ENCODE measurements around the gene NIPA2.

NIPA2 gene

DNA sequence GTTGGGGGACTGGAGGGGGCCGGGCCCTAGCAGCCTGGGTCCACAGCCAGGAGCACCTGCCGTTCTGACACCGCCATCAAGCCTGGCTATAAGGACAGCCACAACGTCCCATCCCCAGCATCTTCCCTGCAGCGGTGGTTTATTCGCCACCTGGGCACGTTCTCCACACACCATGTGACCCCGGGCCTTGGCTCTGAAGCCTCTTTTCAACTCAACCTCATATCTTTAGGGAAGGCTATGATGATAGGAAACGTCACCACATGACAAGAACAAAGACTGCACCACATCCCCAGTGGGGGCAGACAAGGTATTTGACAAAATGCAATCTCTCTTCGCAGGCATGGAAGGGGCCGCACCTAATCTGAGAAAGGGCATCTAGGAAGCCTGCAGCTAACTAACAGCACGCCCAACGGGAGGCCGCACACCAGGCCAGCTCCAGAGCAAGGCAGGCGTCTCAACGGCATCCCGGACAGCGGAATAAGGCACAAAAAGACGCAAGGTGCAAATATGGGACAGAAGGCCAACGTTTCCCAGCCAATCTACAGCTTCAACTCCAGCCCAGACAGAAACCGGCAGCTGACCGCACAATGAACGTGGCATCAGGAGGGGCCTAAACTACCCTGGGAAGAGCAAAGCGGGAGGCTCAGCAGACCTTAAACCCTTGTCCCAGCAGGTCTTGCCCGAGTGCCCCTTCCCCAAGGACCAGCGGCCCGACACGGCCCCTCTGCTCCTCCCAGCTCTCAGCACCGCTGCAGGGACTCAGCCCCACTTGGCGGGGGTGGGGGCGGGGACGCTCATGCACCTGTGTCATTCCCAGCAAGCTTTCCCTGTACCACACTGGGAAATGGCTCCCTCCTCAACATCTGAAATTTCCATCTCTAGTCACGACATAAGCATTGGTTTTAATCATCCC, 41.9 kb downstream of the NIPA2 start:
- DNase-seq = no peak

DNA sequence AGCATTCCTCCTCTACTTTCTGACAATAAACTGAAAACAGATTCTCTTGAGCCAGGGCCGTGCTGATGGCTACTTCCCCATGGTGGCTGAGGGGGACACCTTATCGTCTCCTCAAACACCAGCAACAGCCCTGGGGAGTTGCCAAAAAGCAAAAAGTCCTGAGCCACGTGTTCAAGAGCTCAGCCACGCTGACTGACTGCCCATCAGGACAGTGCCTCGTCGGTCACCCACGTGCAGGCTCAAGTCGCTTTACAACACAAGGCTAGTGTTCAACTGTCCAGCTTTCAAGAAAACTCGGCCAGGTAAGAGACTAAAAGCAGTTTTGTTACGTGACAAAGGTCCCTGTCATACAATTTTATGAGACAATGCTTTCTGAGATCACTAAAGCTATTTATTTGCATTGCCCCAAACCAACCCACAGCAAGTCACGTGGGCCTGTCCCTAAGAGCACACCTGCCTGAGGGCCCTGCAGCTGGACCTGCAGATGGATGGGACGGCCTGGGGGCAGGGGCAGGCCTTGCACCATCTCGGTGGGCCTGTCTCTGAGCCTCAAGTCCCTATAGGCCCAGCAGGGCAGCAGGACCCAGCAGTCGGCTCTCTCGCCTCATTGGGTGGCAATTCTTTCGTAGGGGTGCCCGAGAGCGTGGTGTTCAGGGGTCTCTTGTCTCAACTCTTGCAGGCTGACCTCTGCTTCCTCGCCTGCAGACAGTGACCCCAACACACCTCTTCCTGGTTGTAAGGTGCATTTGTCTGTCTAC, 42.7 kb downstream of the NIPA2 start:
- no peak for DNase-seq

DNA sequence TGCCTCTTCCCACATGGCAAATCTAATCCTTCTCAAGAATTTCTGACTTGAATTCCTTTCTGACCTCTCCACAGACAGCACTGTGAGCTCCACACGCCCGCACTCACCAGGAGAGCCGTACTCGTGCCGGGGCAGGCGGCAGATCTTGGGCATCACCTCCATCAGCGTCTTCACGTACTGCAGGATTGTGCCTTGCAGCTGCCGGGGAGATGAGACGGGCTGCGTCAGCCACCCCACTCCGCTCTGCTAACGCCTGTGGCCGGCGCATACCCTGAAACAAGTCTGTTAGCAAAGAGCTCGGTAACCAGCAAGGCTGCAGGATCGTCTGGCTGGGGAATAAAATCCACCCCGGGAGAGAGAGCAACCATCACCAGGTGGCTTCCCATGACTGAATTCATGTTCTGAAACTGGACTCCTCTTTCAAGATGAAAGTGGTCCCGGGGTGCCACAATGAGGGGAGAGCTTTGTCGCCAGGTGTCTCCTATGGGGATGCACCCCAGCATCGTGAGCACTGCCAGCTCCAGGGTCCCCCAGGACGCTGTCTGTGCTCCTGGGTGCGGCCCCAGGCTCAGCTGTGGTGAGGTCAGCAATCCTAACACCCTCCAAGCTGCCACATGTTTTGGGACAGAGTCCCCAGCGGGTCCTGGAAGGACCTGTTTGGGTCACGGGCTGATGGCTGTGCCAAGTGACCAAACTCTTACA, 43.4 kb downstream of the NIPA2 start:
- no peak for DNase-seq

DNA sequence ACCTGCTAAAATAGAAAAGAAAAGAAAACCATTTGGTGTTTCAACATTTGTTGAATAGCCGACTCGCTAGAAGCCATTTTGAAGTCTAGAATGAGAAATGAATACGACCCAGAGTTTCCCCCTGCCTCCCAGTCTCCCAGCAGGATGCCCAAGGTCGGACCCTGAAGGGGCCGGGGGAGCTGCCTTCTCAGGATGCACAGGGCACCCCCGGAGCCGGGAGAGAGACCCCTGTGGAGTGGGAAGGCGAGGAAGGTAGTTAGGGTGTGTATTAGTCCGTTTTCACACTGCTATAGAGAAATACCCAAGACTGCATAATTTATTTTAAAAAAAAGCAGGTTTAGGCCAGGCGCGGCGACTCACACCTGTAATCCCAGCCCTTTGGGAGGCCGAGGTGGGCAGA, 44.7 kb downstream of the NIPA2 start:
- DNase-seq = no peak

DNA sequence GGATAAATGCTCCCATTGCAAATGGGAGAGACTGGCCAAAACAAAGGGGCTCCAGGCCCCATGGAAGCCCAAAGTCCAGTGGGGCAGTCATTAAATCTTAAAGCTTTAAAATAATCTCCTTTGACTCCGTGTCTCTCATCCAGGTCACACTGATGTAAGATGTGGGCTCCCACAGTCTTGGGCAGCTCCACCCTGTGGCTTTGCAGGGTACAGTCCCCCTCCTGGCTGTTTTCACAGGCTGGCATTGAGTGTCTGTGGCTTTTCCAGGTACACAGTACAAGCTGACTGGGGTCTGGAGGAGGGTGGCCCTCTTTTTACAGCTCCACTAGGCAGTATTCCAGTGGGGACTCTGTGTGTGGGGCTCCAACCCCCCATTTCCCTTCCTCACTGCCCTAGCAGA, 45.9 kb downstream of the NIPA2 start:
- DNase-seq = no peak

DNA sequence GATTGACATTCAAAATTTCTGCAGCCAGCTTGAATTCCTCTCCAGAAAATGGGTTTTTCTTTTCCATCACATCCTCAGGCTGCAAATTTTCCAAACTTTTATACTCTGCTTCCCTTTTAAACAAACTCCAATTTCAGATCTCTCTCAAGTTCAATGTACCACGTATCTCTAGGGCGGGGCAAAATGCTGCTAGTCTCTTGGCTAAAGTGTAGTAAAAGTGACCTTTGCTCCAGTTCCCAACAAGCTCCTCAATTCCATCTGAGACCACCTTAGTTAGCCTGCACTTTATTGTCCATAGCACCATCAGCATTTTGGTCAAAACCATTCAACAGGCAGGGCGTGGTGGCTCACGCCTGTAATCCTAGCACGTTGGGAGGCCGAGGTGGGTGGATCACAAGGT, 46.7 kb downstream of the NIPA2 start:
- DNase-seq = no peak

DNA sequence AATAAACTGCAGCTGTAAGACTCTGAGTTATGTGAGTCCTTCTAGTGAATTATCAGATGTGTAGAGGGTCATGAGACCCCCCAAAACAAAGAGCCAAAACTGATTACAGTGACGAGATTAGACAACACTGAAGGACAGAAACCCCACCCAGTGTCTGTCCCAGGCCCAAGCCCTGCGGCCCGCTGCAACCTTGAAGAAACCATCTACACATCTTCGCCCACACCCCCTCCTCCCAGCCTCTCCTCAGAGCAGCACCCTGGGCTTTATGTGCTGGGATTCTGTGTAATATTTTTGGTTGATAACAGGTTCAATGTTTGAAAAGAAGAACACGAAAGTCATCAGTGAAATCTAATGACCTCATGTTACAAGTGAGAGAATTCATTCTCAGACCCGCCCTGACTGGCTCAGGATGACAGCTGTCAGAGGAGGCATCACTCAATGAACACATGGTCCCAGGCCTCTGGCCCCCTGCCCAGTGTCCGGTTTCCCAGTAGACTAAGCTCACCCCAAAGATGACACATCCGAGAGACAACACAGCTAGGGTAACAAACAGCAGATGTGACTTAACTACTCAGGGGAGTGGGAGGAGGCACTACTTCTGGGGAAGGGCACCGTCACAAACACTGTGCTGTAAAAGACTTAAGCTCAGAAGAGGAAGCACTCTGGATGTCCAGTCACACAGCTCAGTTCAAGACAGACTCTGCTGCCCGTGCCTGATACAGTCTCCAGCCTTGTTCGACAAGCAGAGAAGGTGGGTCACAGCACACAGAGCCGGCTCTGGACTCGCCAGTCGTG, 48.9 kb downstream of the NIPA2 start:
- no peak for DNase-seq

DNA sequence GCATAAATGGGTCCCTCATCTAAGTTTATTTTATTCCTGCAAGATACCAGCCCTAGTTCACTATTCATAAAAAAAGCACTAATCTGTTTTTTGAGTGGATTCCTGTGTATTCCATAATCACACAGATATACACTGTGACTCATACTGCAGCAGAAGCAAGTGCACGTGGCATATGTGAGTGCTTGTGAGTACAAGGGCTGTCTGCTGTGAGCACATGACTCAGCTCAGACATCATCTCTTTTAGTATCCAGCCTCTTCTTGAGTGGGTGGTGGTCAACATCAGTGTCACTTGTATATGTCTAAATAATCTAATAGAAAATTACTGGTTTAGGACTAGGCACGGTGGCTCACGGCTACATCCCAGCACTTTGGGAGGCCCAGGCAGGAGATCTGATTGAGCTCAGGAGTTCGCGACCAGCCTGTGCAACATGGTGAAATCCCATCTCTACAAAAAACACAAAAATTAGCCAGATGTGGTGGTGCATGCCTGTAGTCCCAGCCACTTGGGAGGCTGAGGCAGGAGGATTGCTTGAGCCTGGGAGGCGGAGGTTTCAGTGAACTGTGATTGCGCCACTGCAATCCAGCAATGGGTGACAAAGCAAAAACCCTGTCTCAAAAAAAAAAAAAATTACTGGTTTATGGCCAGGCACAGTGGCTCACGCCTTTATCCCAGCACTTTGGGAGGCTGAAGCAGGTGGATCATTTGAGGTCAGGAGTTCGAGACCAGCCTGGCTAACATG, 49.8 kb downstream of the NIPA2 start:
- DNase-seq = no peak

DNA sequence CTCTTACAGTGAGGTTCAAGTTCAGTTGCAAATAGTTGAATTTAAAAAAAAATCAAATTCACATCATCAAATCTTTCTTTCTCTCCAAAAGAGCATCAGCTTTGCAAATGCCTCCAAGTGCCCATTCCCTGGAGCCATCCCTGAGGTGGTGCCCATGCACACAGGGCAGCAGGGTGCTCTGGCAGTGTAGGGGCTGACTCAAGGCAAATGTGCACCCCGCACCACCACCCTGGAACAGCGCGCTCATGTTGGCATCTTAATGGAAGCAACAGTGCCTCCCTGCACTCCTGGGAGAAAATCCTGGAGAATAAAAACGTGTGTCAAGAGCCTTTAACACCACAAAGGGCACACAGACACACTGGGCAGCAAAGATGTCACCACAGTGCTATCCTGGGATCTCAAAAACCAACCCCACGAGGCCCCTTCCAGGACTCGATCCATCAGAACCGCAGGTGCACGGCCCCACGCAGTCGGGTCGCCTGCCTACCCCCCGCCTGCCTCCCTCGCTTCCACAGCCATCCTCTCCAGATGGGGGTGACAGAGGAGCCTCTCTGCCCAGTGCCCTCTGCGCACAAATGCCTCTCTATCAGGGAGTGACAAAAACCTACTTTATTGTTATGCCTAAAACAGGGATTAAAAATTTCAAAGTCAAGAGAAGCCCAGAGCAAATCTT, 50.8 kb downstream of the NIPA2 start:
- no peak for DNase-seq

DNA sequence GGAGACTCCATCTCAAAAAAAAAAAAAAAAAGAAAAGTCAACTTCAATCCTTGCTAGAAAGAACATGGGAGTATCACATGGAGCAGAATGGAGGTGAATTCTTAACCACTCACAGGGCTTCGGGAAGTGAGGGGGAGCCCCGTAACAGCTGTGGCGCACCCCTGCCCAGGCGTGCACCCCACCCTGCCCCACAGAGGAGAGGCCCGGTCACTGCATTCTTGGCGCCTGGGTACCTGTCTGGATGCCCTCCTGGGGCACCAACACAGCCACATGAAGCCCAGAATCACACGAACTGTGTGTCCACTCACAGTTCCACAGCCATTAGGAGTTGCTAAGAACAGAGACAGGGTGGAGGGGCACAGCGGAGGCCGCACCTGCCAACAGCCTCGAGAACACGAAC, 51.8 kb downstream of the NIPA2 start:
- DNase-seq = no peak

DNA sequence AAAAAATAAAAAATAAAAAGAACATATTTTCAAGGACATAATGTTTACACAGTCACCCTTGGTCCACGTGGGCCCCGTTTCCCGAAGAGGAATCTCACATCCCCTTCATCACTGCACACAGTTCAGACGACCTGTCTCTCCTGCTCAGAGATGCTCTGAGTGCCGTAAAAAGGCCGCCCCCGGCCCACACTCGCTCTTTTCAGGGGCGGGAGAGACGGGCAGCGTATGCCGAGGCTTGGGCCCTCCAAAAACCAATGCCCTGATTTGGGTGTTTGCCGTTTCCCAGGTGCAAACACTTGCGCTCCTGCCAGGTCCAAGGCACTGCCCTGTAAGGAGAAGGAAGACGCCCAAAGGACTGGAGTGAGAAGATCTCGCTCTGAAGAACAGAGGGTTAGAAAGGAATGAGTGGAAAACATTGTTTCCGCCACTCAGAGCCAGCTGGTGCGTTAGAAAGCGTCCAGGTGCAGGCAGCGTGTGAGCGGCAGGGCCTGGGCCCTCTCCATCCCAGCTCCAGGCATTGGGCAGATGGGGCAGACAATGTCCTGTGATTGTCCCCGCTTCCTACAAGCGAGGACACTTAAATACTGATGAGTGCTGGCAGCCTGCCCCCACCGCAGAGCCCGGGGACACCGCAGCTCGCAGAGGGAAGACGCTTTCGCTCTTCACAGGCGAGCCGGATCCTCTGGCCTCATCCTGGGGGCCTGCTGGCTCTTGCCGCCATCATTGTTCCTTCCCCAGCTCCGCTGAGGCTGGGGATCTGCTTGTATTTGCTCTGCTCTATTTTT, 53.2 kb downstream of the NIPA2 start:
- no peak for DNase-seq

DNA sequence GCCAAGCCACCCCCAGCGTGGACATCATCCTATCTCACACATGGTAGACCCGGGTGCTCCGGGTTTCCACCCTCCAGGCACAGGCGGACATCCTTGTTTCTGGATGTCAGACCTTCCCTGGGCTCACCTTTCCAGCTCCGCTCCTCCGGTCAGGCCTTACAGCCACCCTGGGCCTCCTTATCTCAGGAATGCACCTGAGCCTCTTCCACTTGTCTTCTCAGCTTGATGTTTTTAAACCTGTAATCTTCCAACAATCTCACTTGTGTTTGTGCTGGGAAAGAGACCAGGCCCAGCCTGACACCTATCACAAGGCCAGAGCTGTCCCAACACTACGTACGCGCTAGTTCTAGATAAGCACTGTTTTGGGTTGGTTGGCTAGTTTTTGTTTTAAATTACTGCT, 53.9 kb downstream of the NIPA2 start:
- DNase-seq = peak; percentile 77

DNA sequence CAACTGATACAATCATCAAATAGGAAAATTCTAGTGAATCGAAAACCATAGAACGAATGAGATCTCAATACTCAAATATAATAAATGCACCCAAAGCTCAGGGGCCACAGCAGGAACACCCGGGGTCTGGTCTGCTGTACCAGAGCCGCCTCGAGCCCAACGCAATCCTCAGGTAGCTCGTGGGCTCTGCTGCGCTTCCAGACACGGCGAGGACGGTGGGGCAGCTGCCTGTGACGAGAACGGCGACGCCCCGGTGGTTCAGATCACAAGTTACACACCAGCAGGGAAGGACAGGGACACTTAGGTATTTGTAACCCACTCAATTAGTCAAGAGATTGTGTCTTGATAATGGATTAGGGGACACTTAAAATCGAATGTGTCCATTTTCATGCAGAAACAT, 54.6 kb downstream of the NIPA2 start:
- DNase-seq = no peak

DNA sequence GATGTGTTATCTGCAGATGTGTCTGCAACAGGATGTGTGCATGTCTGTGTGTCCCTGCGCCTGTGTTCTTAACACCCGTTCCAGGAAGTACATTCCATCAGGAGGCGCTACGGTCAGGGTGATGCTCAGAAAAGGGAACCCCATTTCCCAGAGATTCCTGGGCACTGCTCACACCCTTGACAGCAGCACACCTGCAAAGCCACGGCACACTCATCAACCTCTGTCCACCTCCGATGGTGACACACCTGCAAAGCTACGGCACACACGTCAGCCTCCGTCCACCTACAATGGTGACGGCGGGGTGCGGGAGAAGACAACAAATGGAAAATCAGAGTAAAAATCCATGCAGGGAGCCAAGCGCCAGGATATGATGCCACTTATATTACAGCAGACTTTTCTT, 55.4 kb downstream of the NIPA2 start:
- DNase-seq = no peak

DNA sequence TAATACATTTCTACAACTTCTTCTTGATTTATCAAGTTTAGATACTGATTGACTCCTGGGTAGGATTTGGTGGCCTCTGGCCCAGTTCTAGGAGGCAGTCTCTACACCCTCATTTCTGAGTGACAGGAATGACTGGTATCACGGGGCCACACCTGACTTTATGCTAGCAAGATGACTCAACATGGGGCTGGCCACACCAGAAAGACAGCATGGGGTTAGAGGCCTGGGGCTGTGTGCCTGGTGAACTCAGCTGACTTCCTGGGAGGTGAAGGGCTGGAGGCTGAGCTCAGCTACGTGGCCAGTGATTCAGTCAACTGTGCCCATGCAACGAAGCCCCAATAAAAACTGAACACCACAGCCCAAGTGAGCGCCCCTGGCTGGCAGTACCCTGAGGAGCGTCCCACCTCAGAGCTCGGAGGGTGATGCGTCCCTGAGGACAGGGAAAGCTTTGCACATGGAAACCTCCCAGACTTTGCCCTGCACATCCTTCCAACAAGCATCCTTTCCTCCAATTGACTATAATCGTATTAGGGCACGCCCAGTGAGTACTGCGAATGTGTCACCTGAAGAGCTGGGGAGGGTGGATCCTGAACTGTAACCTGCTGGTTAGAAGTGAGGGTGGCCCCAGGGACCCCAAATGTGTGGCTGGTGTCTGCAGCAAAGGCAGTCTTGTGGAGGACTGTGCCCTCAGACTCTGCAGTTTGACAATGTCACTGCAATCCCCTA, 57.2 kb downstream of the NIPA2 start:
- DNase-seq = peak; percentile 97

DNA sequence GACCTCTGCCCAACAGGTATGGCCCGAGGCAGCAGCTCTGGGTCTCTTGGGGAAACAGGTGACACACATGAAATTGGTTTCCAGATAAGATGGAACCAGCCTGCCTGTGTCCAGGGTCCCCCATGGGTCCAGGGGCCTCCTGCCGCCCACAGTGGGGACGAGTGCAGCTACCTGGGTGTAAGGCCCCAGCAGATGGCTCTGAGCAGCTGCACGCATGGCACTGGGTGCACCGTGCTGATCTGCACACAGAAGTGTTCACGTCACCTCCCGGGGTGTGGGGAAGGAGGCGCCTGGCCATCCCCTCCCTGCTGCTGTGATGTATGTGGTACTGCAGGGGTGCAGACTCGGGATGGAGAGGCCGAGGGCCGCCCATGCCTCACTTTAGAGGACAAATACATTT, 63.6 kb downstream of the NIPA2 start:
- no peak for DNase-seq

DNA sequence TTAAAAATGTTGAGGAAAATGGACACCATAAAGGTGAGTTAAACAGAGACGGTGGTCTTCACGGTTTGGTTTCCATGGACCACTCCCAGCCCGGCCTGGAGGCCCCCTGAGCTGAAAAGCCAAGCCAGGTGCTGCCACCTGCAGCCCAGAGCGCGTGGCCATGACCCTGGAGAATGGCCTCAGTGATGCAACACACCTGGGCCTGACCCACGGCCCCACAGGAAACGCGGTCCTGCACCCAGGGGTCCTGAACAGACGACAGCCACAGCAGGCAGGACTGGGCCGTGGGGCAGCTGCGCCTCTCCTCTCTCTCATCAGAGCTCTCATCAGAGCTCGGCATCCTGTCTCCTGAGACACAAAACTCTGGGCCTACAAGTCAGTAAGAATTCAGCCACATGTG, 64.1 kb downstream of the NIPA2 start:
- DNase-seq = no peak

DNA sequence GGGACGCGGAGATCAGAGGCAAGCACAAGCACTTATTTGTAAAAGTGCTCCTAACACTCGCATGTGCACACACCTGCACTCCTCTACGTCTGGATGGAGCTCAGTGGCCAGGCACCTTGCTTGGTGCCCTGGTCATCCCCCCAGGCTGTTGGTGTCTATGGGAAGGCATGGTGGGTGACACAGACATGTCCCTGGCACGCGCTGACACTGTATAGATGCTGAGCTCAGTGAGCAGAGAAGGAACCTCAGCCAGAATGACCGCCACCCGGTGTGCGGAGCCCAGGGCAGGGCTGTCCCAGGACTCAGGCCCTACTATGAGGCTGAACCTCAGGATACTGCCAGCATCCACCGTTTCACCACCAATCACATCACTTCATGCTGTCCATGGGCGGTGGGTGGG, 64.5 kb downstream of the NIPA2 start:
- no peak for DNase-seq

DNA sequence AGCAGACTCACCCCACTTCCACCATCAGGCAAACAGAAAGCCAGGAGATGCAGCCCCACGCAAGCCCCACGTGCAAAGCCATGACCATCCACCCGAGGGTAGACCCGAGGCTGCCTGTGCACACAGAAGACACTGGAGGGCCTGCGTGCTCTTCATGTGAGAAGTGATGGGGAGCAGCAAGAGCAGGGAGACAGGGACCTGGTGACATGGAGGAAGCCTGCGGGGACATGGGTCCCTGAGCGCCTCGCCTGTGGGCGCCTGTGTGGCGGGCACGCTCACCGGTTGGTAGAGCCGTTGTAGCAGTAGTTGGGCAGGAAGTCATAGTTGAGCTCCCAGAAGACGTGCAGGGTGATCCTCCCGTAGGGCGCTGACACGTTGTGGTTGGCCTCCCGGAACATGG, 65.0 kb downstream of the NIPA2 start:
- no peak for DNase-seq

DNA sequence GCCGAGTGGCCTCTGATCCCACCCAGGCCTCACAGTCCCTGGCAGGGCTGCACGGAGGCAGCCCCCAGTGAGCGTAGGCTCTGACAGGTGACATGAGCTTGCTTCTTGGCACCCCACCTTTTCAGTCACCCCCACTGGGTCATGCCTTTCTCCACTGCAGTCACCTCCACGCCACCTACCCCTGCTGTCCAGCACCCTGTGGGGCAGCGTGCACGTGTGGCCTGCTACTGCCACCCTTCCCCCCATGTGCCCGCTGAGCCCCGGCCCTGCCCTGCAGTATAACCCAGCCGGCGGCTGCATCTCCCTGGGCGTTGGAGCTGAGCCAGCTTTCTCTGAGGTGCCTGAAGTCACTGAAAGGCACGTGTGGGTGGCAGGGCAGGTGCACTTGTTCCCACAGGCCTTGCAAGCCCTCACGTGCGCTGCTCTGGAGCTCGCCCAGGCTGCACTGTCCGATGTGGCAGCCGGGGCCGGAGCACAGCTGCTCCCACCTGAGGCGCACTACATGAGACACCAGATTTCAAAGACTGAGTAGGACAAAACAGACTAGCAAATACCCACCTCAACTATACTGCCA, 65.6 kb downstream of the NIPA2 start:
- DNase-seq = no peak
